ENCODE results near the gene RMDN2.
"Not testable (repeated sequence)": the region's sequence is repeated elsewhere in the genome, so short reads cannot be mapped to it uniquely, and the experiment has no call there.

The RMDN2 gene

DNA sequence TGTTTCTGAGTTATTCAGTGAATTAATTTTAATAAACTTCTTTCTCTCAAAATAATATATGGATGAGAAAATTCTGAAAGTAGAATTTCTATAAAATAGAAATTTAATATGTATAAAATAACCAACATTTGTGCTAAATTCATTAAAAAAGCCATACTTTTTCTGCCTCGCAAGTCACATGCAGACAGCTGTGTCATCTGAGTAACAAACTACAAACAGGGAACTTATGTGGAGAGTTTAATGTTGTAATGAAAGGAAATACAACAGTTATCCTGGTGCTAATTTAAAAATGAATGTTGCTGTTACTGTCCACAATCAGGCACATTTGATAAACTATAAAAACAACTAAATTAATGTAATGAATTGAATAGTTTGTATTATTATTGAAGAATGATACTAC, 22.2 kb downstream of the RMDN2 start:
- no peak overlapping the region for H3K4me2 ChIP-seq (ENCODE audit: low read depth, low read length, poor library complexity, severe bottlenecking)
- no peak overlapping the region for H3K27ac ChIP-seq (ENCODE audit: low read depth, low read length)
- TF ChIP-seq CTCF (IDR thresholded peaks at IDR 0.05; ENCODE audit: insufficient read depth, low read length, poor library complexity, severe bottlenecking), result no peak
- no peak for TF ChIP-seq EZH2phosphoT487 (conservative IDR thresholded peaks at IDR 0.05; ENCODE audit: low read length)
- H4K20me1 ChIP-seq (ENCODE audit: low read depth, low read length), result no peaks in the 10 kb centered on the region
- H3K9ac ChIP-seq (ENCODE audit: low read length), result no peak overlapping the region
- no peaks in the 10 kb centered on the region for H3K9me2 ChIP-seq (replicated peaks; ENCODE audit: insufficient read depth, low read length)
- no peak overlapping the region for H2AFZ ChIP-seq (ENCODE audit: low read depth, low read length, severe bottlenecking)
- H3K9me3 ChIP-seq (ENCODE audit: insufficient read depth, low read length), result no peaks in the 10 kb centered on the region
- H3K4me3 ChIP-seq (ENCODE audit: insufficient read depth, low read length, poor library complexity, severe bottlenecking), result no peak overlapping the region
- H3K79me2 ChIP-seq (ENCODE audit: insufficient read depth, low read length), result no peaks in the 10 kb centered on the region
- no peaks in the 10 kb centered on the region for H3K36me3 ChIP-seq (ENCODE audit: low read length)
- no peaks in the 10 kb centered on the region for H3F3A ChIP-seq (ENCODE audit: insufficient read depth)
- H3K27me3 ChIP-seq (ENCODE audit: low read length), result no peaks in the 10 kb centered on the region

DNA sequence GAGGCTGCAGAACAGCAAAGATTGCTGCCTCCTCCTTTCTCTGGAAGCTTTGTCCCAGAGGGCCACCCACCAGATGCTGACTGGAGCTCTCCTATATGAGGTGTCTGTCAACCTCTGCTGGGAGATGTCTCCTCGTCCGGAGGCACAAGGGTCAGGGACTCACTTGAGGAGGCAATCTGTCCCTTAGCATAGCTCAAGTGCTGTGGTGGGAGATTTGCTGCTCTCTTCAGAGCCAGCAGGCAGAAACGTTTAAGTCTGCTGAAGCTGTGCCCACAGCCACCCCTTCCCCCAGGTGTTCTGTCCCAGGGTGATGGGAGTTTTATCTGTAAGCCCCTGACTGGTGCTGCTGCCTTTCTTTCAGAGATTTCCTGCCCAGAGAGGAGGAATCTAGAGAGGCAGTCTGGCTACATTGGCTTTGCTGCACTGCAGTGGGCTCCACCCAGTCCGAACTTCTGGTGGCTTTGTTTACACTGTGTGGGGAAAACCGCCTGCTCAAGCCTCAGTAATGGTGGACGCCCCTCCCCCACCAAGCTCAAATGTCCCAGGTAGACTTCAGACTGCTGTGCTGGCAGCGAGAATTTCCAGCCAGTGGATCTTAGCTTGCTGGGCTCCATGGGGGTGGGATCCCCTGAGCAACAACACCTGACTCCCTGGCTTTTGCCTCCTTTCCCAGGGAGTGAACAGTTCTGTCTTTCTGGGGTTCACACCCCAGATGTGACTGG, 37.1 kb downstream of the RMDN2 start:
- not testable (repeated sequence) for H3K9ac ChIP-seq (ENCODE audit: low read length)

DNA sequence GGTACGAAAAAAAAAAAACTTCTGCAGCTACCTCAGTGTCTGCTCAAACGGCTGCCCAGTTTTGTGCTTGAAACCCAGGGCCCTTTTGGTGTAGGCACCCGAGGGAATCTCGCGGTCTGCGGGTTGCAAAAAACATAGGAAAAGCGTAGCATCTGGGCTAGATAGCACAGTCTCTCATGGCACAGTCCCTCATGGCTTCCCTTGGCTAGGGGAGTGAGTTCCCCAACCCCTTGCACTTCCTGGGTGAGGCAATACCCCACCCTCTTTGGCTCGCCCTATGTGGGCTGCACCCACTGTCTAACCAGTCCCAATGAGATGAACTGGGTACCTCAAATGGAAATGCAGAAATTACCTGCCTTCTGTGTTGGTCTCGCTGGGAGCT, 37.6 kb downstream of the RMDN2 start:
- not testable (repeated sequence) for H3K4me3 ChIP-seq (ENCODE audit: insufficient read depth, low read length, poor library complexity, severe bottlenecking); H3K79me2 ChIP-seq (ENCODE audit: insufficient read depth, low read length); H4K20me1 ChIP-seq (ENCODE audit: low read depth, low read length); H3K9me3 ChIP-seq (ENCODE audit: insufficient read depth, low read length); H3K4me2 ChIP-seq (ENCODE audit: low read depth, low read length, poor library complexity, severe bottlenecking); H2AFZ ChIP-seq (ENCODE audit: low read depth, low read length, severe bottlenecking); H3K9me2 ChIP-seq (replicated peaks; ENCODE audit: insufficient read depth, low read length); H3K36me3 ChIP-seq (ENCODE audit: low read length); H3K27ac ChIP-seq (ENCODE audit: low read depth, low read length); H3K9ac ChIP-seq (ENCODE audit: low read length); H3F3A ChIP-seq (ENCODE audit: insufficient read depth); H3K27me3 ChIP-seq (ENCODE audit: low read length)

More for the DNA sequence above, 37.1 kb downstream of the RMDN2 start:
- not testable (repeated sequence) for H3K27ac ChIP-seq (ENCODE audit: low read depth, low read length); H3K9me2 ChIP-seq (replicated peaks; ENCODE audit: insufficient read depth, low read length); H3K79me2 ChIP-seq (ENCODE audit: insufficient read depth, low read length); H2AFZ ChIP-seq (ENCODE audit: low read depth, low read length, severe bottlenecking); H3K4me3 ChIP-seq (ENCODE audit: insufficient read depth, low read length, poor library complexity, severe bottlenecking); H3K9me3 ChIP-seq (ENCODE audit: insufficient read depth, low read length); H3K4me2 ChIP-seq (ENCODE audit: low read depth, low read length, poor library complexity, severe bottlenecking); H3K27me3 ChIP-seq (ENCODE audit: low read length); H4K20me1 ChIP-seq (ENCODE audit: low read depth, low read length); H3F3A ChIP-seq (ENCODE audit: insufficient read depth); H3K36me3 ChIP-seq (ENCODE audit: low read length)

- not testable (repeated sequence) for H3K4me2 ChIP-seq (ENCODE audit: low read depth, low read length, poor library complexity, severe bottlenecking); H3K27ac ChIP-seq (ENCODE audit: low read depth, low read length); H3K27me3 ChIP-seq (ENCODE audit: low read length); H3K4me3 ChIP-seq (ENCODE audit: insufficient read depth, low read length, poor library complexity, severe bottlenecking); H2AFZ ChIP-seq (ENCODE audit: low read depth, low read length, severe bottlenecking); H3K9me3 ChIP-seq (ENCODE audit: insufficient read depth, low read length); H3K36me3 ChIP-seq (ENCODE audit: low read length); H3K9me2 ChIP-seq (replicated peaks; ENCODE audit: insufficient read depth, low read length); H3F3A ChIP-seq (ENCODE audit: insufficient read depth); H3K79me2 ChIP-seq (ENCODE audit: insufficient read depth, low read length); H4K20me1 ChIP-seq (ENCODE audit: low read depth, low read length); H3K9ac ChIP-seq (ENCODE audit: low read length)
These were observed 38.8 kb downstream of the RMDN2 start for GRCh38 chr2:37963901-37964300.

DNA sequence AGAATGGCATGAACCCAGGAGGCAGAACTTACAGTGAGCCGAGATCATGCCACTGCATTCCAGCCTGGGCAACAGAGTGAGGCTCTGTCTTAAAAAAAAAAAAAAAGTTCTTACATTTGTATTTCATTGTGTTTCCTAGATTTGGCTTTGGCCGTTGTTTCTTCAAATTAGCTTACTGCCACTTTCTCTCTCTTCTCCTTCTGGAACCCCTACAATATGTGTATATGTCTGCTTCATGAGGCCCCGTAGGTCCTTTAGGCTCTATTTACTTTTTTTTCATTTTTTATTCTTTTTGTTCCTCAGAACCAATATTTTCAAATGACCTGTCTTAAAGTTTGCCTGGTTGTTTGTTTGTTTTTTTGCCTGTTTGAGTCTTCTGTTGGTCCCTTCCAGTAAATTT, 41.2 kb downstream of the RMDN2 start:
- no peaks in the 10 kb centered on the region; the same call in 1 of the 2 replicates for H3K36me3 ChIP-seq (ENCODE audit: low read length)
- H3K27me3 ChIP-seq (ENCODE audit: low read length), result no peaks in the 10 kb centered on the region
- no peak overlapping the region for H3K4me2 ChIP-seq (ENCODE audit: low read depth, low read length, poor library complexity, severe bottlenecking)
- H3K9me2 ChIP-seq (replicated peaks; ENCODE audit: insufficient read depth, low read length), result no peaks in the 10 kb centered on the region
- no peaks in the 10 kb centered on the region for H3K9me3 ChIP-seq (ENCODE audit: insufficient read depth, low read length)
- H3K9ac ChIP-seq (ENCODE audit: low read length), result no peak overlapping the region
- H3K27ac ChIP-seq (ENCODE audit: low read depth, low read length), result no peak overlapping the region
- no peaks in the 10 kb centered on the region for H3K79me2 ChIP-seq (ENCODE audit: insufficient read depth, low read length)
- no peaks in the 10 kb centered on the region for H4K20me1 ChIP-seq (ENCODE audit: low read depth, low read length)
- TF ChIP-seq CTCF (IDR thresholded peaks at IDR 0.05; ENCODE audit: insufficient read depth, low read length, poor library complexity, severe bottlenecking) (no peak), EZH2phosphoT487 (conservative IDR thresholded peaks at IDR 0.05; ENCODE audit: low read length) (no peak)
- no peak overlapping the region for H2AFZ ChIP-seq (ENCODE audit: low read depth, low read length, severe bottlenecking)
- H3F3A ChIP-seq (ENCODE audit: insufficient read depth), result no peaks in the 10 kb centered on the region
- H3K4me3 ChIP-seq (ENCODE audit: insufficient read depth, low read length, poor library complexity, severe bottlenecking), result no peak overlapping the region
